SK-N-SH treated with all-trans-retinoic acid at 6 μM for 48 hours (cell line): ENCODE results near the gene GAS2L3.

Source experiments
- ISL1 ChIP-seq: fragments of 250-450 bp; sonication (Bioruptor Pico); IDR thresholded peaks from 2 replicates; pipeline ENCODE4 v2.1.2; 2022; ENCODE audit warnings: mild to moderate bottlenecking, moderate library complexity
- OSR1 ChIP-seq: fragments of 250-450 bp; sonication (Bioruptor Pico); IDR thresholded peaks from 2 replicates; pipeline ENCODE4 v1.8.0; 2022; ENCODE audit warnings: moderate library complexity, mild to moderate bottlenecking, inconsistent platforms
- RARB ChIP-seq: fragments of 250-450 bp; sonication (Bioruptor Pico); IDR thresholded peaks from 2 replicates; pipeline ENCODE4 v1.8.0; 2021; ENCODE audit warnings: mild to moderate bottlenecking, moderate library complexity
- SNAI2 ChIP-seq: fragments of 250-450 bp; sonication (Bioruptor Pico); IDR thresholded peaks from 2 replicates; pipeline ENCODE4 v1.5.0; 2020; ENCODE audit warnings: mild to moderate bottlenecking, moderate library complexity
- ZC3H10 ChIP-seq: fragments of 250-450 bp; sonication (Bioruptor Pico); IDR thresholded peaks from 2 replicates; pipeline ENCODE4 v1.5.1; 2021; ENCODE audit warnings: mild to moderate bottlenecking, moderate library complexity
- ZFP30 ChIP-seq: fragments of 450-650 bp; formaldehyde crosslinking; IDR thresholded peaks from 2 replicates; pipeline ENCODE4 v1.5.0; 2022; ENCODE audit warnings: mild to moderate bottlenecking, moderate library complexity
- ZNF8 ChIP-seq: fragments of 450-650 bp; formaldehyde crosslinking; IDR thresholded peaks from 2 replicates; pipeline ENCODE4 v1.5.0; 2020; ENCODE audit warnings: mild to moderate bottlenecking, moderate library complexity
- TF ChIP-seq, protein P1 (sequence below): fragments of 250-450 bp; sonication (Bioruptor Pico); IDR thresholded peaks from 2 replicates; pipeline ENCODE4 v1.8.0; 2020; ENCODE audit warnings: mild to moderate bottlenecking, moderate library complexity, borderline replicate concordance
- TF ChIP-seq, protein P2 (sequence below): fragments of 250-450 bp; sonication (Bioruptor Pico); IDR thresholded peaks from 2 replicates; pipeline ENCODE4 v1.8.0; 2021; ENCODE audit warnings: low read depth, mild to moderate bottlenecking, moderate library complexity, borderline replicate concordance

DNA sequence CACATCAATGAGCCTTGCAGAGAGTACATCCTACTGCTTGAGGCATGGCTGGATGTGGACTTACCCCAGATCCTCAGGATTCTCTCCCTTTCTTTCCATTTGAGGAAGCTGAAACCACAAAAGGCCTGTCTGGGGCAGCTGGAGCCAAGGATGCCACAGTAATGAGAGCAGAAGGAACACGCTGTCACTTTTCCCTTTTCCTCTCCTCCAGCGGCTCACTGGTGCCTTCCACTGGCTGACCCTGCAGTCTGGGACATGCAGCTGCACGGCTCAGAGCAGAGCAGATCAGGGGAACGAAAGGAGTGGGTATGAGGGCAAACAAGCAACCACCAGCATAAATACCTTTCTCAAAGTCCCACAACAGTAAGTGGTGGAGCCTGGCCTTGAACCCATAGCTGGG, 78.2 kb downstream of the GAS2L3 start:
- TF ChIP-seq, protein P1, sequence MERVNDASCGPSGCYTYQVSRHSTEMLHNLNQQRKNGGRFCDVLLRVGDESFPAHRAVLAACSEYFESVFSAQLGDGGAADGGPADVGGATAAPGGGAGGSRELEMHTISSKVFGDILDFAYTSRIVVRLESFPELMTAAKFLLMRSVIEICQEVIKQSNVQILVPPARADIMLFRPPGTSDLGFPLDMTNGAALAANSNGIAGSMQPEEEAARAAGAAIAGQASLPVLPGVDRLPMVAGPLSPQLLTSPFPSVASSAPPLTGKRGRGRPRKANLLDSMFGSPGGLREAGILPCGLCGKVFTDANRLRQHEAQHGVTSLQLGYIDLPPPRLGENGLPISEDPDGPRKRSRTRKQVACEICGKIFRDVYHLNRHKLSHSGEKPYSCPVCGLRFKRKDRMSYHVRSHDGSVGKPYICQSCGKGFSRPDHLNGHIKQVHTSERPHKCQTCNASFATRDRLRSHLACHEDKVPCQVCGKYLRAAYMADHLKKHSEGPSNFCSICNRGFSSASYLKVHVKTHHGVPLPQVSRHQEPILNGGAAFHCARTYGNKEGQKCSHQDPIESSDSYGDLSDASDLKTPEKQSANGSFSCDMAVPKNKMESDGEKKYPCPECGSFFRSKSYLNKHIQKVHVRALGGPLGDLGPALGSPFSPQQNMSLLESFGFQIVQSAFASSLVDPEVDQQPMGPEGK (CRISPR knock-in tag): no peak
- TF ChIP-seq OSR1 (CRISPR knock-in tag) (no peak), ZC3H10 (CRISPR knock-in tag) (no peak), ZFP30 (CRISPR knock-in tag) (no peak), ZNF8 (no peak), ISL1 (CRISPR knock-in tag) (no peak), RARB (CRISPR knock-in tag) (no peak), SNAI2 (CRISPR knock-in tag) (no peak)
- TF ChIP-seq, protein P2, sequence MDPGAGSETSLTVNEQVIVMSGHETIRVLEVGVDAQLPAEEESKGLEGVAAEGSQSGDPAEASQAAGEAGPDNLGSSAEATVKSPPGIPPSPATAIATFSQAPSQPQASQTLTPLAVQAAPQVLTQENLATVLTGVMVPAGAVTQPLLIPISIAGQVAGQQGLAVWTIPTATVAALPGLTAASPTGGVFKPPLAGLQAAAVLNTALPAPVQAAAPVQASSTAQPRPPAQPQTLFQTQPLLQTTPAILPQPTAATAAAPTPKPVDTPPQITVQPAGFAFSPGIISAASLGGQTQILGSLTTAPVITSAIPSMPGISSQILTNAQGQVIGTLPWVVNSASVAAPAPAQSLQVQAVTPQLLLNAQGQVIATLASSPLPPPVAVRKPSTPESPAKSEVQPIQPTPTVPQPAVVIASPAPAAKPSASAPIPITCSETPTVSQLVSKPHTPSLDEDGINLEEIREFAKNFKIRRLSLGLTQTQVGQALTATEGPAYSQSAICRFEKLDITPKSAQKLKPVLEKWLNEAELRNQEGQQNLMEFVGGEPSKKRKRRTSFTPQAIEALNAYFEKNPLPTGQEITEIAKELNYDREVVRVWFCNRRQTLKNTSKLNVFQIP (CRISPR knock-in tag): no peak
